WTC11 (cell line): Measurements from ENCODE around the gene PAPOLG.

Experiments used
- CTCF ChIP-seq: fragments of 200-600 bp; IDR thresholded peaks from 2 replicates; pipeline ENCODE4 v1.8.0; 2022; ENCODE audit warnings: antibody characterized with exemption
- ESRRA ChIP-seq: sonication (generic); formaldehyde crosslinking; IDR thresholded peaks from 2 replicates; pipeline ENCODE4 v1.8.1; 2022; ENCODE audit warnings: mild to moderate bottlenecking, missing genetic modification reagents, borderline replicate concordance
- ETV6 ChIP-seq: sonication (generic); formaldehyde crosslinking; IDR thresholded peaks from 2 replicates; pipeline ENCODE4 v1.8.1; 2022; ENCODE audit warnings: mild to moderate bottlenecking, missing genetic modification reagents
- FOXP4 ChIP-seq: sonication (generic); formaldehyde crosslinking; IDR thresholded peaks from 2 replicates; pipeline ENCODE4 v1.8.0; 2022; ENCODE audit warnings: mild to moderate bottlenecking, missing genetic modification reagents
- NR3C1 ChIP-seq: sonication (generic); formaldehyde crosslinking; conservative IDR thresholded peaks from 2 replicates; pipeline ENCODE4 v1.8.1; 2023; ENCODE audit warnings: low read depth, mild to moderate bottlenecking, missing genetic modification reagents
- ZNF263 ChIP-seq: sonication (generic); formaldehyde crosslinking; IDR thresholded peaks from 2 replicates; pipeline ENCODE4 v1.8.1; 2022; ENCODE audit warnings: low read depth, mild to moderate bottlenecking, moderate library complexity, missing genetic modification reagents

GRCh38 chr2:60834270-60834717, 78.2 kb downstream of the PAPOLG start:
- no peak for TF ChIP-seq CTCF
- no peak for TF ChIP-seq NR3C1
- TF ChIP-seq ETV6 (CRISPR knock-in tag), result no peak
- no peak for TF ChIP-seq FOXP4 (CRISPR knock-in tag)
- no peak for TF ChIP-seq ESRRA
- no peak for TF ChIP-seq ZNF263
